ENCODE results near the gene CTNND1. TPM values are rescaled to one million over a fixed set of nuclear protein-coding genes. Genes with fewer than 3 reads are reported as not detected.

The CTNND1 gene
- polyA plus RNA-seq, 1 experiment: 191 TPM

GRCh38 chr11:57792870-57793269 is 31.3 kb downstream of the CTNND1 start:
- Histone ChIP-seq H3K9me3 (ENCODE audit: control insufficient read depth, insufficient read depth, low read length) (no peaks in the 10 kb centered on the region; the same call in 1 of the 2 replicates), H3K4me3 (ENCODE audit: low read depth, low read length) (no peak overlapping the region), H3K27me3 (ENCODE audit: control insufficient read depth, insufficient read depth, low read length) (no peaks in the 10 kb centered on the region), H3K27ac (ENCODE audit: low read depth, low read length) (no peak overlapping the region)
- CTCF ChIA-PET: interaction anchor here (0.6 to 9.7 kb wide), 2 partner anchors 8 to 301 kb away, joined by 3 to 70 read pairs; no protein-coding TSS in a partner anchor
- no peak for DNase-seq (ENCODE audit: low read depth, low spot score)
- POLR2A ChIA-PET: no interaction called here
- no peak for TF ChIP-seq CTCF (IDR thresholded peaks at IDR 0.05; ENCODE audit: low read depth, low read length)

- DNase-seq (ENCODE audit: low read depth, low spot score): no peak
- POLR2A ChIA-PET: no interaction called here
- Histone ChIP-seq H3K9me3 (ENCODE audit: control insufficient read depth, insufficient read depth, low read length) (no peaks in the 10 kb centered on the region; the same call in 1 of the 2 replicates), H3K27ac (ENCODE audit: low read depth, low read length) (no peak overlapping the region), H3K4me3 (ENCODE audit: low read depth, low read length) (no peak overlapping the region), H3K27me3 (ENCODE audit: control insufficient read depth, insufficient read depth, low read length) (no peaks in the 10 kb centered on the region)
- TF ChIP-seq CTCF (IDR thresholded peaks at IDR 0.05; ENCODE audit: low read depth, low read length): no peak
- CTCF ChIA-PET: no interaction called here
These were observed 31.9 kb downstream of the CTNND1 start for GRCh38 chr11:57793351-57794115.

- CTCF ChIA-PET: interaction anchor here (0.6 to 9.5 kb wide), 18 partner anchors 11 to 929 kb away, joined by 3 to 157 read pairs (median 12); partner anchors contain the start of genes BTBD18 and CTNND1
- no peak overlapping the region for H3K27ac ChIP-seq (ENCODE audit: low read depth, low read length)
- no peak overlapping the region for H3K4me3 ChIP-seq (ENCODE audit: low read depth, low read length)
- TF ChIP-seq CTCF (IDR thresholded peaks at IDR 0.05; ENCODE audit: low read depth, low read length): no peak
- DNase-seq (ENCODE audit: low read depth, low spot score): no peak
- POLR2A ChIA-PET: interaction anchor here (0.9 to 1.2 kb wide), 2 partner anchors 41 to 230 kb away, joined by 3 read pairs; no protein-coding TSS in a partner anchor
- no peaks in the 10 kb centered on the region for H3K9me3 ChIP-seq (ENCODE audit: control insufficient read depth, insufficient read depth, low read length)
- no peaks in the 10 kb centered on the region for H3K27me3 ChIP-seq (ENCODE audit: control insufficient read depth, insufficient read depth, low read length)
These were observed 37.4 kb downstream of the CTNND1 start for GRCh38 chr11:57798905-57799559.

GRCh38 chr11:57800444-57801182 is 39.0 kb downstream of the CTNND1 start:
- H3K27ac ChIP-seq (ENCODE audit: low read depth, low read length): no peak overlapping the region
- no peak overlapping the region for H3K4me3 ChIP-seq (ENCODE audit: low read depth, low read length)
- DNase-seq (ENCODE audit: low read depth, low spot score): peak; percentile 34
- no peaks in the 10 kb centered on the region for H3K27me3 ChIP-seq (ENCODE audit: control insufficient read depth, insufficient read depth, low read length)
- no peaks in the 10 kb centered on the region for H3K9me3 ChIP-seq (ENCODE audit: control insufficient read depth, insufficient read depth, low read length)
- TF ChIP-seq CTCF (IDR thresholded peaks at IDR 0.05; ENCODE audit: low read depth, low read length): peak; percentile 85
- POLR2A ChIA-PET: interaction anchor here (0.6 to 1.2 kb wide), 7 partner anchors 22 to 89 kb away, joined by 3 to 8 read pairs (median 3); partner anchors contain the start of genes BTBD18, CTNND1, MED19 and SELENOH
- CTCF ChIA-PET: interaction anchor here (0.5 to 9.5 kb wide), 50 partner anchors 9 to 725 kb away, joined by 3 to 157 read pairs (median 4); partner anchors contain the start of genes BTBD18, CTNND1, OR6Q1 and SELENOH
